Cardiac fibroblast (primary cell): ENCODE measurements around the gene DAAM1.

Source experiments
- DNase-seq, 2 donors: peaks; one replicate each; pipeline versions ENCODE4 v3.0.0 to v3.0.0-alpha.2; 2010; ENCODE audit warnings: low read depth in 2 of 2
- H3K4me3 ChIP-seq, 2 donors: replicated peaks in 1 of 2; 1 replicate in 1 of 2; 2 replicates in 1 of 2; pipeline ENCODE4 v1.5.1; 2011; ENCODE audit warnings: low read depth in 2 of 2, low read length in 2 of 2, mild to moderate bottlenecking in 2 of 2, moderate library complexity in 1 of 2
- CTCF ChIP-seq: IDR thresholded peaks from one replicate; pipeline ENCODE4 v1.5.1; 2011; ENCODE audit warnings: low read depth, mild to moderate bottlenecking, low read length, inconsistent platforms

The DAAM1 gene

GRCh38 chr14:59254911-59255545 is 66.6 kb downstream of the DAAM1 start:
- TF ChIP-seq CTCF = no peak
- H3K4me3 ChIP-seq = peak overlapping the region in 1 of 2 donors; percentile 2
- peak; percentile 68 to 93 for DNase-seq

- DNase-seq = no peak
- no peak overlapping the region for H3K4me3 ChIP-seq
- no peak for TF ChIP-seq CTCF
Measured at GRCh38 chr14:59256331-59256730, 67.9 kb downstream of the DAAM1 start.

- no peak for TF ChIP-seq CTCF
- no peak for DNase-seq
- no peak overlapping the region for H3K4me3 ChIP-seq
Measured at GRCh38 chr14:59261334-59261733, 72.9 kb downstream of the DAAM1 start.

- no peak for DNase-seq
- peak; percentile 25 for TF ChIP-seq CTCF
- no peak overlapping the region for H3K4me3 ChIP-seq
Measured at GRCh38 chr14:59262717-59263454, 74.4 kb downstream of the DAAM1 start.

GRCh38 chr14:59265808-59266207 is 77.3 kb downstream of the DAAM1 start:
- no peak for TF ChIP-seq CTCF
- no peak for DNase-seq
- H3K4me3 ChIP-seq = no peak overlapping the region

- TF ChIP-seq CTCF = no peak
- DNase-seq = no peak
Measured at GRCh38 chr14:59267046-59267445, 78.6 kb downstream of the DAAM1 start.

More at GRCh38 chr14:59267046-59267445, 78.6 kb downstream of the DAAM1 start:
- H3K4me3 ChIP-seq = no peak overlapping the region
